Effector memory CD4-positive, alpha-beta T cell (primary cell): ENCODE data around the gene ATR.
"Not testable (repeated sequence)": the region's sequence is repeated elsewhere in the genome, so short reads cannot be mapped to it uniquely, and the experiment has no call there.

ENCODE experiments used
- DNase-seq, 3 donors: peaks; one replicate each; pipeline ENCODE4 v3.0.0-alpha.2; 2020
- H3K27ac ChIP-seq: 2 replicates; pipeline ENCODE4 v1.7.0; 2013; ENCODE audit warnings: mild to moderate bottlenecking, low read length, moderate library complexity; ENCODE audit not compliant: insufficient read depth, poor library complexity, severe bottlenecking
- H3K27me3 ChIP-seq: replicated peaks from 2 replicates; pipeline ENCODE4 v1.7.0; 2013; ENCODE audit warnings: mild to moderate bottlenecking, low read length; ENCODE audit not compliant: insufficient read depth, control insufficient read depth, poor library complexity, severe bottlenecking
- H3K36me3 ChIP-seq: 2 replicates; pipeline ENCODE4 v1.7.0; 2013; ENCODE audit warnings: mild to moderate bottlenecking, low read length, moderate library complexity; ENCODE audit not compliant: control insufficient read depth, insufficient read depth
- H3K4me1 ChIP-seq: 2 replicates; pipeline ENCODE4 v1.7.0; 2013; ENCODE audit warnings: low read length, mild to moderate bottlenecking; ENCODE audit not compliant: control insufficient read depth, insufficient read depth, poor library complexity, severe bottlenecking
- H3K4me3 ChIP-seq: 2 replicates; pipeline ENCODE4 v1.7.0; 2013; ENCODE audit warnings: low read length, low read depth, mild to moderate bottlenecking; ENCODE audit not compliant: insufficient read depth, poor library complexity, severe bottlenecking
- H3K9me3 ChIP-seq: 2 replicates; pipeline ENCODE4 v1.7.0; 2013; ENCODE audit warnings: mild to moderate bottlenecking, low read length, moderate library complexity; ENCODE audit not compliant: control insufficient read depth

Gene ATR

DNA sequence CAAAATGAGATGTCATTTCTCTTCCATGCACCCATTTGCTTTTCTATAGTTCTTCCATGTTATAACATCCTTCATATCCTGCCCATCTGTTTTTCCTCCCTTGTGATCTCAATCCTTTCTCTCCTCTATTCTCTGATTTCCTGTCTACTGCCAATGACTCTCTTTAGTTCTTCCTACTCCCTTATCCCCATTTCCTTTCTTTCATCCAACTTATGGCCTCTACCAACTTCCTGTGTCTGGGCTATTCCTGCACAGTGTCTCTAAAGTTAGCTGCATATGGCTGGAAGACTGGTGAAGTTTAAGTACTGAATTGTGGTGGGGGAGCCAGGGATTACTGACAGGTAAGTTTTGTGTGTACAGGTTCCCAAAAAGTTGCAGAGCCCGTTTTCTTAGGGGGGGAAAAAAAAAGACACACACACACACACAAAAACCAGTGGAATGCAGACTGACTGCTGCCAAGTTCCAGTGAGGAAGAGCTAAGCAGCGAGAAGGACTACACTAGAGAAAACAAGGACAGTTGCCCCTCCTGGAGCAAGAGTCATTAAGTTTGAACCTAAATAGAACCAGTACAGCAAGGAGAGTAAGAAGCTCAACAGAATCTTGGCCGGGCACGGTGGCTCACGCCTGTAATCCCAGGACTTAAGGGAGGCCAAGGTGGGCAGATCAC is 159.5 kb downstream of the ATR start:
- DNase-seq, result no peak
- no peak overlapping the region for H3K4me3 ChIP-seq
- no peaks in the 10 kb centered on the region for H3K9me3 ChIP-seq
- no peak overlapping the region for H3K27ac ChIP-seq
- H3K4me1 ChIP-seq, result no peaks in the 10 kb centered on the region
- H3K36me3 ChIP-seq, result peaks cover 57% of the 10 kb centered on the region
- H3K27me3 ChIP-seq, result no peaks in the 10 kb centered on the region

DNA sequence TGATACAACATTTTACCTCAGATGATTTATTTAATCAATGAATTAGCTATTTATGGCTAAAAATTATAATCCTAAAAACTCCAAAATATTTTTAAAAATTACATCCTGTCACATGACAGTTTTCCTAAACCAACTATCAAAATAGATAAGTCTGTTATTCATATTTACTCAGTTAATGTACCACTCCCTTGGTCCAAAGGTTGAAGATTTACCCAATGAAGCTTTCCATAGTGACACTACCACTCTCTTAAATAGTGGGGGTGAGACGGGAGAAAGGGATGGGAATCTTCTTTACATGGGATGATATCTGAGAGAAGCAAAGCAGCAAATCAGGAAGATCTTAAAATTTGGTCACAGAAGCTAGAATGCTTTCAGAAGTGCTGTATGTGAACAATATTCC is 161.2 kb downstream of the ATR start:
- Histone ChIP-seq H3K9me3 (no peaks in the 10 kb centered on the region), H3K4me3 (no peak overlapping the region), H3K4me1 (no peaks in the 10 kb centered on the region), H3K36me3 (peaks cover 61% of the 10 kb centered on the region), H3K27me3 (no peaks in the 10 kb centered on the region), H3K27ac (no peak overlapping the region)
- no peak for DNase-seq

DNA sequence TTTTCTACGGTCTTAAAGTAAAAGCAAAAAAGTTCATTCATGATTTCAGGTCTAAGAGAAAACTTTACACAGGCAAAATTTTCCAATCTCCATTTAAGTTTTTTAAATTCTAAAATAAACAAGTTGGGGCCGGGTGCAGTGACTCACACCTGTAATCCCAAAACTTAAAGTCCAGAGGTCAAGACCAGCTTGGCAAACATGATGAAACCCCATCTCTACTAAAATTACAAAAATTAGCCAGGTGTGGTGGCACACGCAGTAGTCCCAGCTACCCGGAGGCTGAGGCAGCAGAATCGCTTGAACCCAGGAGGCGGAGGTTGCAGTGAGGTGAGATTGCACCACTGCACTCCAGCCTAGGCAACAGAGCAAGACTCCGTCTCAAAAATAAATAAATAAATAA is 178.0 kb downstream of the ATR start:
- H3K4me3 ChIP-seq, H3K27ac ChIP-seq, H3K4me1 ChIP-seq, H3K9me3 ChIP-seq, H3K27me3 ChIP-seq, DNase-seq: not testable (repeated sequence)
- H3K36me3 ChIP-seq, result peaks cover 56% of the 10 kb centered on the region
